Panc1 (cell line): ENCODE measurements around the gene KEL.

ENCODE experiments used
- POLR2AphosphoS5 ChIP-seq: IDR thresholded peaks from 2 replicates; pipeline ENCODE4 v1.6.1; 2012; ENCODE audit warnings: mild to moderate bottlenecking, low read depth, low read length, moderate library complexity
- SIN3A ChIP-seq: IDR thresholded peaks from 2 replicates; pipeline ENCODE4 v1.6.1; 2012; ENCODE audit warnings: low read depth, mild to moderate bottlenecking, low read length, moderate library complexity, borderline replicate concordance; ENCODE audit not compliant: insufficient read depth
- TCF7L2 ChIP-seq: IDR thresholded peaks from 2 replicates; pipeline ENCODE4 v1.6.1; 2011; ENCODE audit warnings: mild to moderate bottlenecking, low read depth, low read length, inconsistent platforms
- TF ChIP-seq, protein P1 (sequence below): fragments of 450-650 bp; IDR thresholded peaks from 2 replicates; pipeline ENCODE4 v1.5.1; 2017; ENCODE audit warnings: mild to moderate bottlenecking
- TF ChIP-seq, protein P2 (sequence below), 2 experiments: IDR thresholded peaks; 2 replicates each; pipeline ENCODE4 v1.6.1; 2011 to 2012; ENCODE audit warnings: low read depth in 2 of 2, control low read depth in 1 of 2, low read length in 1 of 2, mild to moderate bottlenecking in 1 of 2, moderate library complexity in 1 of 2; ENCODE audit not compliant: insufficient read depth in 1 of 2

DNA sequence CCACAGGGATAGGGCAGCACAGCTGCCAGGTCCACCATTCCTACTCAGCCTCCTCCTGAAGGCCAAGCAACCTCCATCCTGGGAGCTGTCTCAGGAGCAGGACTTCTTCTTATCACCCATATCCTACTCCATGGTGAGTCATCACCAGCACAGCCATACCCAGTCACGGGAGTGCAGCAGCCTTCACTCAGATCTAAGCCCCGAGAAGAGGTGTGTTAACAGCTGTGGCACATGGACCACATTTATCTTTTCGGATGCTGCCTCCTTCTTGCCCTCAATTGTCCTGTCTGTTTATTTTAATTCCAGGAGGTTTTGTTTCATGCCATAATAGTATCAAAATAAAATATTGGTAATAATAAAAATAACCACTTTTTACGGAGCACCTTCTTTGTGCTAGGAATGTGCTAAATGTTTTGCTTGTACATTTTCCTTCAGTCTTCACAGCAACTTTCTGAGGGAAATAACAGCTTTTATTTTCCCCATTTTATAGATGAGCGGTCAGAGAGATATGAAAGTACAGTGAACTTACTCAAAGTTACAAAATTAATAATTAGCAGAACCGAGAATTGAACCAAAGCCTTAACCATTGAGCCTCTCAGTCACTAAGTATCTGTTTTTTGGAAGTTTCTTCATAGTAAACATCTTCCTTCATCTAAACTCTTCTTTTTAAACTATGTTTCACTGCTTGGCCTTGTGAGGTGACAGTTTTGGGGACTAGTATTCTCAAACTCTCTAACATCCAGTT is 2.5 kb upstream of the KEL start:
- TF ChIP-seq POLR2AphosphoS5, result no peak
- TF ChIP-seq, protein P1, sequence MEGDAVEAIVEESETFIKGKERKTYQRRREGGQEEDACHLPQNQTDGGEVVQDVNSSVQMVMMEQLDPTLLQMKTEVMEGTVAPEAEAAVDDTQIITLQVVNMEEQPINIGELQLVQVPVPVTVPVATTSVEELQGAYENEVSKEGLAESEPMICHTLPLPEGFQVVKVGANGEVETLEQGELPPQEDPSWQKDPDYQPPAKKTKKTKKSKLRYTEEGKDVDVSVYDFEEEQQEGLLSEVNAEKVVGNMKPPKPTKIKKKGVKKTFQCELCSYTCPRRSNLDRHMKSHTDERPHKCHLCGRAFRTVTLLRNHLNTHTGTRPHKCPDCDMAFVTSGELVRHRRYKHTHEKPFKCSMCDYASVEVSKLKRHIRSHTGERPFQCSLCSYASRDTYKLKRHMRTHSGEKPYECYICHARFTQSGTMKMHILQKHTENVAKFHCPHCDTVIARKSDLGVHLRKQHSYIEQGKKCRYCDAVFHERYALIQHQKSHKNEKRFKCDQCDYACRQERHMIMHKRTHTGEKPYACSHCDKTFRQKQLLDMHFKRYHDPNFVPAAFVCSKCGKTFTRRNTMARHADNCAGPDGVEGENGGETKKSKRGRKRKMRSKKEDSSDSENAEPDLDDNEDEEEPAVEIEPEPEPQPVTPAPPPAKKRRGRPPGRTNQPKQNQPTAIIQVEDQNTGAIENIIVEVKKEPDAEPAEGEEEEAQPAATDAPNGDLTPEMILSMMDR, result no peak
- TF ChIP-seq, protein P2, sequence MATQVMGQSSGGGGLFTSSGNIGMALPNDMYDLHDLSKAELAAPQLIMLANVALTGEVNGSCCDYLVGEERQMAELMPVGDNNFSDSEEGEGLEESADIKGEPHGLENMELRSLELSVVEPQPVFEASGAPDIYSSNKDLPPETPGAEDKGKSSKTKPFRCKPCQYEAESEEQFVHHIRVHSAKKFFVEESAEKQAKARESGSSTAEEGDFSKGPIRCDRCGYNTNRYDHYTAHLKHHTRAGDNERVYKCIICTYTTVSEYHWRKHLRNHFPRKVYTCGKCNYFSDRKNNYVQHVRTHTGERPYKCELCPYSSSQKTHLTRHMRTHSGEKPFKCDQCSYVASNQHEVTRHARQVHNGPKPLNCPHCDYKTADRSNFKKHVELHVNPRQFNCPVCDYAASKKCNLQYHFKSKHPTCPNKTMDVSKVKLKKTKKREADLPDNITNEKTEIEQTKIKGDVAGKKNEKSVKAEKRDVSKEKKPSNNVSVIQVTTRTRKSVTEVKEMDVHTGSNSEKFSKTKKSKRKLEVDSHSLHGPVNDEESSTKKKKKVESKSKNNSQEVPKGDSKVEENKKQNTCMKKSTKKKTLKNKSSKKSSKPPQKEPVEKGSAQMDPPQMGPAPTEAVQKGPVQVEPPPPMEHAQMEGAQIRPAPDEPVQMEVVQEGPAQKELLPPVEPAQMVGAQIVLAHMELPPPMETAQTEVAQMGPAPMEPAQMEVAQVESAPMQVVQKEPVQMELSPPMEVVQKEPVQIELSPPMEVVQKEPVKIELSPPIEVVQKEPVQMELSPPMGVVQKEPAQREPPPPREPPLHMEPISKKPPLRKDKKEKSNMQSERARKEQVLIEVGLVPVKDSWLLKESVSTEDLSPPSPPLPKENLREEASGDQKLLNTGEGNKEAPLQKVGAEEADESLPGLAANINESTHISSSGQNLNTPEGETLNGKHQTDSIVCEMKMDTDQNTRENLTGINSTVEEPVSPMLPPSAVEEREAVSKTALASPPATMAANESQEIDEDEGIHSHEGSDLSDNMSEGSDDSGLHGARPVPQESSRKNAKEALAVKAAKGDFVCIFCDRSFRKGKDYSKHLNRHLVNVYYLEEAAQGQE (IDR thresholded peaks at IDR 0.05; ENCODE audit: insufficient read depth in 1 of 2, low read depth in 2 of 2, low read length in 1 of 2), result no peak
- no peak for TF ChIP-seq SIN3A
- no peak for TF ChIP-seq TCF7L2
